Choroid plexus epithelial cell (primary cell): ENCODE data around the gene CFAP57.

Experiments
- DNase-seq: peaks from one replicate; pipeline ENCODE4 v3.0.0-alpha.2; 2010; ENCODE audit warnings: low read depth
- H3K4me3 ChIP-seq: 2 replicates; pipeline ENCODE4 v1.5.1; 2011; ENCODE audit warnings: low read depth, mild to moderate bottlenecking, control low read depth, low read length, moderate library complexity
- TF ChIP-seq, protein P1 (sequence below): conservative IDR thresholded peaks from 2 replicates; pipeline ENCODE4 v1.5.1; 2011; ENCODE audit warnings: low read depth, mild to moderate bottlenecking, control low read depth, inconsistent platforms, low read length, moderate library complexity

The CFAP57 gene

DNA sequence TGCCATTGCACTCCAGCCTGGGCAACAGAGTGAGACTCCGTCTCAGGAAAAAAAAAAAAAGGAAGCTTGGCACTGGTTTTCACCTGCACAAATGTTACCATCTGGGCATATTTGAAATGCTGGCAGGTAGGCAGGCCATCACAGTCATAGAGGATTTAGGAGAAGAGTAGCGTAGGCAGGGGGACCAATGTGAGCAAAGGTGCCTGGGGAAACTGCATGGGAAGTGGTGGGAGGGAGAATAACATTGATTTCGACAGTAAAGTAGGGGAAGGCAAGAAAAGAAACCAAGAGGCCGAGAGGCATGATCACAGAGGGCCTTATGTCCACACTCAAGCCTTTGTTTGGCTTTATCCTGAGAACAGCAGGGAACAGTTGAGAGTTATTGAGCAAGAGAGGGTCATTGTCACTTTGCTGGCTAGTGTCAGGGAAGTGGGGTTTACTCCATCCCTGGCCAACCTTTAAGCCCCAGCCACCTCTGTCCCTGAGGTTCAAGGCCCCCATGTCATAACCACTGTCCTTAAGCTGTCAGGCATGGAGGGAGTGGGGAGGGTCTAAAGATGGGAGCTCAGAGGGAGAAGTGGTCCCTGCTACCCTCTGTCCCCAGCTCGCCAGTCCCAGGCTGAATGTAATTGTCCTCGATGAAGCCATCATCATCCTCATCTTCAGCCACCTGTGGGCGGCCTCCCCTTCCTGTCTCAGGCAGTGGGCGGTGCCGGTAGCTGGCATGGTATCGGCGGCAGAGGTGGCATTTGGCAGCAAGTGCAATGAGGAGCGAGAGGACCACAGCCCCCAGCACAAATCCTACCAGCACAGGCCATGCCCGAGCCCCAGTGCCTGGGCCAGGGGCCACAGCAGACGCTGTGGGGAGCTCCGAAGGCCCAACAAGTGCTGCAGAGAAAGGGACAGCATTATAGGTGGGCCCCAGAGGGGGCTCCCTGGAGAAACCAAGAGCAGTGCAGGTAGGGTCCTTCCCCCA is 110.4 kb downstream of the CFAP57 start:
- no peak for DNase-seq
- TF ChIP-seq, protein P1, sequence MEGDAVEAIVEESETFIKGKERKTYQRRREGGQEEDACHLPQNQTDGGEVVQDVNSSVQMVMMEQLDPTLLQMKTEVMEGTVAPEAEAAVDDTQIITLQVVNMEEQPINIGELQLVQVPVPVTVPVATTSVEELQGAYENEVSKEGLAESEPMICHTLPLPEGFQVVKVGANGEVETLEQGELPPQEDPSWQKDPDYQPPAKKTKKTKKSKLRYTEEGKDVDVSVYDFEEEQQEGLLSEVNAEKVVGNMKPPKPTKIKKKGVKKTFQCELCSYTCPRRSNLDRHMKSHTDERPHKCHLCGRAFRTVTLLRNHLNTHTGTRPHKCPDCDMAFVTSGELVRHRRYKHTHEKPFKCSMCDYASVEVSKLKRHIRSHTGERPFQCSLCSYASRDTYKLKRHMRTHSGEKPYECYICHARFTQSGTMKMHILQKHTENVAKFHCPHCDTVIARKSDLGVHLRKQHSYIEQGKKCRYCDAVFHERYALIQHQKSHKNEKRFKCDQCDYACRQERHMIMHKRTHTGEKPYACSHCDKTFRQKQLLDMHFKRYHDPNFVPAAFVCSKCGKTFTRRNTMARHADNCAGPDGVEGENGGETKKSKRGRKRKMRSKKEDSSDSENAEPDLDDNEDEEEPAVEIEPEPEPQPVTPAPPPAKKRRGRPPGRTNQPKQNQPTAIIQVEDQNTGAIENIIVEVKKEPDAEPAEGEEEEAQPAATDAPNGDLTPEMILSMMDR = no peak
- H3K4me3 ChIP-seq = no peak overlapping the region

- no peak overlapping the region for H3K4me3 ChIP-seq
- DNase-seq = no peak
- TF ChIP-seq, protein P1 = no peak
Observed at GRCh38 chr1:43284065-43284464, 111.9 kb downstream of the CFAP57 start.

DNA sequence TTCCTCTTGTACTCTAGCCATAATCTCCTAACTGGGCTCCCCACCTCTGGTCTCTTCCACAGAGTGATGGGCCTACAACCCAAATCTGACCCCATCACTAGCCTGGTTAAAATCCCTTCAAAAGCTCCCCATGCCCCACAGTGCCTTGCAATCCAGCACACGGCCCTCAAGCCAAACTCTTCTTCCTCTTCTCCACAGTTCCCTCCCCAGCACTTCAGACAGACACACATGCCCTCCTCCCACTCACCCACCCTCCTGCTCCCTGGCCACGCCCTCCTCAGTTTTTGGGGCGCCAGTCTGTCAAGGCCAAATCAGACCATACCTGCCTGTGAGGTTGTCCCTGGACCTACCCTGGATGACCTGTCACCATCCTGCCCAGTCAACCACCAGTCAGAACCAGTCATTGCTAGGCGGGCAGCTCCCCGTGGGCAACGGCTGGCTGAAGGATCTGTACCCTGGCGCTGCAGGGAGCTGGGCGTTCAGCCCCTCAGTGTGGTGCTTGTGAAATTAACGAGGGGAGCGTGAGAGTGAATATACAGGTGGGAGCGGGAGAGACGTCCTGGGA is 112.5 kb downstream of the CFAP57 start:
- H3K4me3 ChIP-seq = no peak overlapping the region
- TF ChIP-seq, protein P1 = no peak
- DNase-seq = no peak

GRCh38 chr1:43285269-43285990 is 113.3 kb downstream of the CFAP57 start, which contains the start of gene C1orf210:
Gene C1orf210, minus strand, starts transcription at chr1:43285581. Its CDS starts 2,311 bp downstream, at chr1:43283270.
- TF ChIP-seq, protein P1 = peak; percentile 19
- no peak within 1 kb of the TSS for H3K4me3 ChIP-seq
- DNase-seq = no peak

GRCh38 chr1:43286115-43286514 is 114.0 kb downstream of the CFAP57 start:
- H3K4me3 ChIP-seq = no peak overlapping the region
- TF ChIP-seq, protein P1 = no peak
- no peak for DNase-seq

DNA sequence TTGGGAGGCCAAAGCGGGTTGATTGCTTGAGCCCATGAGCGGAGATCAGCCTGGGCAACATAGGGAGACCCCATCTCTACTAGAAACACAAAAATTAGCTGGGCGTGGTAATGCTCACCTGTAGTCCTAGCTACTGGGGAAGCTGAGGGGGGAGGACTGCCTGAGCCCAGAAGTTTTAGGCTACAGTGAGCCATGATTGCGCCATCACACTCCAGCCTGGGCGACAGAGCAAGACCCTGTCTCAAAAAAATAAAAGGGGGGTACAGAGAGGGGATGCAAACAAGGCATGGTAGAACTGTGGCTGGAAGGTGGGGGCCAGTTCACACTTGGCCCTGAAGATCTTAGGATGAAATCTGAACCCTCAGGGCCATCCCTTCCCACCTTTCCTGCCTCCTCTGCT is 114.4 kb downstream of the CFAP57 start:
- no peak for DNase-seq
- TF ChIP-seq, protein P1 = no peak
- H3K4me3 ChIP-seq = no peak overlapping the region
